Lung microvascular endothelial cell (primary cell): ENCODE results near the gene MAPK8IP1. TPM values are rescaled to one million over a fixed set of nuclear protein-coding genes. Genes with fewer than 3 reads are reported as not detected.
A peak's percentile ranks its signal among the peaks of the same experiment; 100 is the strongest.

ENCODE experiments used
- DNase-seq, 2 donors: peaks; one replicate each; pipeline versions ENCODE4 v3.0.0 to v3.0.0-alpha.2; 2010; ENCODE audit warnings: low read depth in 2 of 2
- total RNA-seq: library from RNA; depleted of rRNA; stranded (reverse); fragments of >200 nt; gene quantifications from 2 replicates; pipeline ENCODE4 v1.2.1, GENCODE V29; 2014

MAPK8IP1 gene
- total RNA-seq, 1 donor from 2014 or later, result 0.99 TPM

DNA sequence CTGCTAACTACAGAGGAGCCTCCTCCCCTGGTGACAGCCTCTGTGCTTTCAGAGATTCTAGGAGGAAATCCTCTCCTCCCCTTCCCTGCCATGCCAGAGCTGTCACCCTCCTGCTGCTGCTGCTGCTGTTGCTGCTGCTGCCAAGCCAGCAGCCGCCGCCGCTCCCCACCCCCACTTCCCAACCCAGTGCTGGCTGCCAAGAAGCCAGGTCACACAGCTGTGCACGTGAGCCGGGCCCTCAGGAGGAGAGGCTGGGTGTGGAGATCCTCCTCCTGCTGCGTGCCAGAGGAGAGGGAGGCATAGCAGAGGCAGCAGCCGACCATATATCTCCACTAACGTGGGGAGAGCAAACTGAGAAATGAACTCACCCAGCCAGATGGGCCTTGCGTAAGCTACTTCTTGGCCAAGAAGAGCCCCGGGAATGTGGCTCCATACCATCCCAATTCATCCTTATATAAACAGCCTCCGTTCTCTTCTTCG lies 25.8 kb upstream of the MAPK8IP1 start:
- peak; percentile 84 to 91 for DNase-seq

DNA sequence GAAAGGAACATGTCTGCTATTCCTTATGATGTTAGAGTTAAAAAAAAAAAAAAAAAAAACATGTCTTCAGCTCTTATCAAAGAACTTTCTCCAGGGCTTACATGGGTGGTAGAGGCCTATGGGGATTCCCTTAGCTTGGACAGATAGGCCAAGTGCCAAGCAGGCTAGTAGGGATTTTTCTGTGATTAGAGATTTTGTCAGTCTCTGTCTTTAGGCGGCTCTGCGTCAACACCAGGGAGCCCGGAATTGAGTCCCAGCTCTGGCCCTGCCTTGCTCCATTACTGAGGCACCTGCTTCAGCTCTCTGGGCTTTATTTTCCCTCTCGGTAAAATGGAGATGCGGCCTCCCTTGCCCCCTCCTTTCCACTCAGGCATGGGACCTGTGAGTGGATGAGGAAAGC lies 25.1 kb upstream of the MAPK8IP1 start:
- no peak for DNase-seq

DNA sequence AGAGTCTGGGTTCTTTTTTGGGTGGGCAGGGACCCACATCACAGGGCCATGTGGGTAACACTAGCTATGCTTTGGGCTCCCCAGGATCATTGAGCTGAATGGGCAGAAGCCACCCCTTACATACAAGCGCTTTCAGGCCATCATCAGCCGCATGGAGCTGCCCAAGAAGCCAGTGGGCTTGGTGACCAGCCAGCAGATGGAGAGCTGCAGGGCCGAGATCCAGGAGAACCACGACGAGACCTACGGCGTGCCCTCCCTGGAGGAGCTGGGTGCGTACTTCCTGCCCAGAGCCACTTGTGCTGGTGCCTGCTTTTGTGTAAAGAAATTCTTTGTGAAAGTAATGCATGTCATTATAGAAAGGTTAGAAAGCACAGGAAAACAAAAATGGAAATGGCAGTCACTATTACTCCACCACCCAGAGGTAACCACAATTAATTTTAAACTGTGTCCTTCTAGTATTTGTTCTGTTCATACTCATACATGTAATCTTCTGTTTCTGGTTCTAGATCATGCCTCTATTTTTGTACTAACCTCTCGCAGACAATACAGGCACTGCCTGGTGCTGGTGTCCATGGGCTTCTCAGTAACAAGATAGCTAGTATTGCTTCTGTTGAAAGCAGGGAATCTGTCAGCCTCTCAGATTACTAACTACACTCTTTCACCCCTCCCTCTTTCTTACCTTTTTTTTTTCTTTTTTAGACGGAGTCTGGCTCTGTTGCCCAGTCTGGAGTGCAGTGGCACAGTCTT lies 24.5 kb upstream of the MAPK8IP1 start:
- DNase-seq, result no peak

DNA sequence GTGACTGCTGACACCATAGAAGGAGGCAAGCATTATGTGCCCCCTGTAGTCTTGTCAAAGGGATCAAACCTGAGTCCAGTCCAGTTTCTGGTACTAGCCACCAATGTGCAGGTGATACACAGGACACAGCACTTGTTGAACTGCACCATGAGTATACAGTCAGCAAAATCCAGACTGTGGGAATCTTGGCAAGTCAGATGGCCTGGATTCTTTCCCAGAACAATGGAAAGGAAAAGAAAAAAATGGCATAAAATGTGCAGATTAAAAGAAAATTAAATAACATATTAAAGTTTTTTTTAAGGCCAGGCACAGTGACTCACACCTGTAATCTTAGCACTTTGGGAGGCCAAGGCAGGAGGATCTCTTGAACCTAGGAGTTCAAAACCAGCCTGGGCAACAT lies 21.4 kb upstream of the MAPK8IP1 start:
- peak in 1 of 2 donors; percentile 86 for DNase-seq

DNA sequence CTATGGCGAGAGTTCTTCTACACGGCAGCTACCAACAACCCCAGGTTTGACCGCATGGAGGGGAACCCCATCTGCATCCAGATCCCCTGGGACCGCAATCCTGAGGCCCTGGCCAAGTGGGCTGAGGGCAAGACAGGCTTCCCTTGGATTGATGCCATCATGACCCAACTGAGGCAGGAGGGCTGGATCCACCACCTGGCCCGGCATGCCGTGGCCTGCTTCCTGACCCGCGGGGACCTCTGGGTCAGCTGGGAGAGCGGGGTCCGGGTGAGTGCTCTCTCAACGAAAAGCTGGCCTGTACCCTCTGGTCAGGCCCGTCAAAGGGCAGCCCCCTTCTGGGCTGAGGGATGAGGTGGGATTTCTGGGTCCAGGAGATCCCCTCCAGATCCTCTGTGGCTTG lies 15.9 kb upstream of the MAPK8IP1 start:
- no peak for DNase-seq

DNA sequence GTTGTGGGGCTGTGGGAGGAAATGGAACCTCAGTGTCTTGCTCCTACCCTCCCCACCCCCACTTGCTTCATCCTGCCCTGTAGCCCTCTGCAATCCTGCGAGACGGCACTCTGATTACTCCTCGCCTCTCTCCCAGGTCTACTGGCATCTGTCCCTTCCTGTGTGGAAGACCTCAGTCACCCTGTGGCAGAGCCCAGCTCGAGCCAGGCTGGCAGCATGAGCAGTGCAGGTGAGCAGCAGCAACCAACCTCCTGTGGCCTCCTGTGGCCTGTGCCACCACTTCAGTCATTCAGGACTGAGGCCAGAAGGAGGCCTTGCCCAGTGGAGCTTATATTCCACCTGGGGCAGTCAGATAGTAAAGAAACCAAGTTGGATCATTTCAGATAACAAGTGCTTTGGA lies 14.7 kb upstream of the MAPK8IP1 start:
- DNase-seq, result no peak

DNA sequence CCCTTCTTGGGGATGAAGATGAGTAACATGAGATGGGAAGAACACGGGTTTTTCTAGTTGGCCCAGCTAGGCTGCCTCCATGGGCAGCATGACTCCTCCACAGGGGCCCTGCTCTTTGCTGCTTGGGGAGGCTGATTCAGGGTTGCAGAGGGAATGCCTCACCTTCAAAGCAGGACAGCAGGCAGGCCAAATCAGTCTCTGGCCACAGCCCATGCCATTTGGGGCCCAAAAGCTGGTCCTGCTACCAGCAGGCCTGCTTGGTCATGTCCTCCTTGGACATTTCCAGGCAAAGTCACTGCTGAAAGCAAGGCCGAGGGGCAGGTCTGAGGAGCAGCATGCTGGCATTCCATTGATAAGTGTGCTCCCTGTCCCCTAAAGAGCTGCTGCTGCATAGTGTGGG lies 13.8 kb upstream of the MAPK8IP1 start:
- DNase-seq, result no peak

DNA sequence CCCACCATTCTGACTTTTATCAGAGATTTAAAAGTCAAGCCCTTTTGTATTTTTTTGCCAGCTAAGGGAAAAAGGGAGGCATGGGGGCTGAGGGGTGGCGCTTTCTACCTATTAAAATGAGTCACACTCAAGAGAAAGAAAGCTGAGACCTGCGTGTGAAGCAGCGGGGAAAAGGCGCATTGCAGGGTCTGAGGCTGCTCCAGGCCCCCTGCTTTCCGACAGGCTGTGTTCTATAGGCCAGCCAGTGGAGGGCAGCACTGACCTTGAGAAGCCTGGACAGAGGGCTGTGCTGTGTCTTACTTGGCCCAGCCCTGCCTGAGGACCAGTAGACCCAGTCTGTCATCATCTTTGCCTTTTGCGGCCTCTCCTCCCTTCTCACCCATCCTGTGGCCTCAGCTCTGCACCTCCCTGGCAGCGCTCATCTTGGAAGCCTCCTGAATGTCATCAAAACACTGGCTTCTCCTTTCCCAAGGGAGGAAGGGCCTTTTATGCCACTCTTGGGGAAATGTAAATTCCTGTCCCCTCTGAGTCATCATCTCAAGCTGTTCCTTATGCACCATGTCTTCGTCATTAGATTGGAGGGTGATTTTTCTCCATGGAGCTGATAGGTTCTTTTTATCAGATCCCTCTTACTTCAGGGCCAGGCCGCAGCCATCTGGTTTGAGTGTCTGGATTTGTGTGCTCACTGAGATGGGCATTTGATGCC lies 12.6 kb upstream of the MAPK8IP1 start:
- DNase-seq, result peak; percentile 63 to 79

DNA sequence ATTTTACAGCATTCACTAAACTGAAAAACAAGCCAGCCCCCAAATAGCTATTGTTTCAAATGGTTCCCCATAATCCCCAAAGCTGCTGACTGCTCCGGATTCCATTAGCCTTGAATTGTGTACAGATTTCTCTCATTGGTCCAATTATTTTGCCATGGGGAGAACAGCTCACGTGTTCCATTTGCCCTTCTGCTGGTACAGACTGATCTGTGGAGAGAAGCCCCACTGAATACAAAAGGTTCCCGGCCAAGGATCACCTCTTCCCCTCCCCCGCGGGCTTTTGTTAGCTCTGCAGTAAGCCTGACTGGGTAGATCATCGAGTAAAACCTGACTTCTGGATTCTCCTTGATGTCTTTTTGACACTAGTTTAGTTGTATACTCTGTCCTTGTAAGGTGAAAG lies 9.1 kb upstream of the MAPK8IP1 start:
- no peak for DNase-seq

DNA sequence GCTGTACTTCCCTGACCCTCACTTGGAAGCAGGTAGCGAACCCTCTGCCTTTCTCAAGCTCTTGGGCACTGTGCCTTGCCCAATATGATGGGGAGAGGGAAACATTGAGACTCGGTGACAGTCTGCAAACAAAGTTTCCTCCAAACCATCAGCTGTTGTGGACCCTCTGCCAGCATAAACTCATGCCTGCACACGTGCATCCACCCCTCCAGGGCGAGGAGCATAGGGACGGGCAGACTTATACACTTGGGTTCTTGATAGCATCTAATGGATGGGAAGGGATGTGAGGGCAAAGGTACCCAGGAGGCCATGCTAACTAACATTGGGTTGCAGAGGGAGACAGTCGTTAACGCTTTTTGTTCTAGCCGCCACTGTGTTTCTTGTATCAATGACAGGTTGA lies 8.2 kb upstream of the MAPK8IP1 start:
- DNase-seq, result no peak

DNA sequence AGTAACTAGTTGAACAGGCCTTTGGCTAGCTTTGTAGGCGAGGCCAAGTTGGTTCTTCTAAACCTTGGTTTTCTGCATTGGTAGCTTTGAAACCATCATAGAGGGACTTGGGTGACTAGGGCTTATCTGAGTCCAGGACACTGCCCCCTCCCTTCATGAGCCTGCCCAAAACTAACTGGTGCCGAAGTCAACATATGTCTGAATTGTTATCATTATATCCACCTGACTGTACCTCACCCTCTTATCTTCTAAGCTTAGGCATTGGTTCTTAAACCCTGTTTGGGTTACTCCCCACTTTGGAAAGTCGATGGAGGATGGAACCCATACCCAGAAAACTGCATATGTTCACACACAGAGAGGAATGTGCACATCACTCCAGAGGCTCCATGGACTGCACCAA lies 7.6 kb upstream of the MAPK8IP1 start:
- DNase-seq, result no peak

DNA sequence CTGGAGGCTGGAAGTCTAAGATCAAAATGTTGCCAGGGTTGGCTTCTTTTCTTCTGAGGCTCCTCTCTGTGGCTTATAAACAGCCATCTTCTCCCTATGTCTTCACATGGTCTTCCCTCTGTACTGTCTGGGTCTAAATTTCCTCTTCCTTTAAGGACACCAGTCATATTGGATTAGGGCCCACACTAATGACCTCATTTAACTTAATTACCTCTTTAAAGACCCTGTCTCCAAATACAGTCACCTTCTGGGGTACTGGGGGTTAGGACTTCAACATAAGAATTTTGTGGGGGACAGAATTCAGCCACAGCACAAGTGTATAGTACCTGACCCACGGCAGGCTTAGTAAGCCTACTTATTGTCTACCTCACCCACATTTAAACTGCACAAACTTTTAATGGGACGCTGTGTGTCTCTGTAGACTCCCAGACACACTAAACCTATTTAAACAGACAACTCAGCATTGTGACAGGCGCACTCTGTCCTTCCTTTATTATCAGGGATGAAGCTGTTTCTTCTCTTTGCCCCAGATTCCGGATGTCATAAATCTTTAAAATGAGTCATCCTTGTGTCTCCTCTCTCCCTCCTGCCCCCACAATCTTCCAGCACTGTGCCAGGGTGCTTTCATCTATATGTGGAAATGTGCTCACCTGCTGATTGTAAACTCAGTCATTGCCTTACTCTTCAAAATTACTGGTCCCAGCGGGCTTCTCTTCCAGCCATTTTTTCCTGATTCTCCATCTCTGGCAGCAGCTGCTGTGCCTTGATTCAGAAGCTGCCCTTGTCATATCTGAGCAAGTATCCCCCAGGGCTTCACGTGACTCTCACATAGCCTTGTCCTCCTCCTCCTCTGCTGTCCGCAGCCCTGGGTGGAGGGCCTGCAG lies 5.4 kb upstream of the MAPK8IP1 start:
- DNase-seq, result no peak

DNA sequence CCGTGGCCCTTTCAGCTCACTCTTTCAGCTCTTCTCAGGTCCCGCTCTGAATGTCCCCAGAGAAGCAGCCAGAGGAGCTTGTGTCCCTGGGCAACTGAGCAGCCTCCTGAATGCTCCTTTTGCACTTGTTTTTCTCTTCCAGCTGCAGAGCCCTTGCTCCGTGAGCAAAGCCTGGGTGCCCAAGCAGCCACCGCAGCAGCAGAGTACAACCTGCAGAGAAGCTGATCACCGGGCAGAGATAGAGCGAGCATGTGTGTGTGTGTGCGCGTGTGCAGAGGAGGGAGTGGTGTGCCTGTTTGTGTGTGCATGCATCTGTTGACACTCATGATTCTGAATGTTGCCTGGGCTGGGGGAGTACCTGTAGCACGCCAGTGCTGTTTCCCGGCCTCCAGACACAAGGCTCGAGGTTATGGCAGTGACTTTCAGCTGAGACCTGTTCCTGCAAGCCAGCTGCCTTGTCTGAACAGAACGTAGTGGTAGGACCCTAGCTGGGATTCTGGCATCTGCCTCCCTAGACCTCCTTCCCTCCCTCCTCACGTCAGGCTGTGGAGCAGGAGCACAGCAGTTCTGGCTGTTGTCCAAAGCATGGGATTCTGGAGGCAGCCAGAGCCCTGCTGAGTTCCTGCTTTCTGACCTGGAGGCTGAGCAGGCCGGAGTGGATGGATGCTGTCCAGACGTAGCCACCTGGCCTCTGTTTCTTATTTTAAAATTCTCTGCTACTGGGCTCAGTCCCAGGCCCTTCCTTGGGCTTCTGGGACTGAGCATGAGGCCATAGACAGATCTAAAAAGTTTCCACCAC lies 4.5 kb upstream of the MAPK8IP1 start:
- no peak for DNase-seq

DNA sequence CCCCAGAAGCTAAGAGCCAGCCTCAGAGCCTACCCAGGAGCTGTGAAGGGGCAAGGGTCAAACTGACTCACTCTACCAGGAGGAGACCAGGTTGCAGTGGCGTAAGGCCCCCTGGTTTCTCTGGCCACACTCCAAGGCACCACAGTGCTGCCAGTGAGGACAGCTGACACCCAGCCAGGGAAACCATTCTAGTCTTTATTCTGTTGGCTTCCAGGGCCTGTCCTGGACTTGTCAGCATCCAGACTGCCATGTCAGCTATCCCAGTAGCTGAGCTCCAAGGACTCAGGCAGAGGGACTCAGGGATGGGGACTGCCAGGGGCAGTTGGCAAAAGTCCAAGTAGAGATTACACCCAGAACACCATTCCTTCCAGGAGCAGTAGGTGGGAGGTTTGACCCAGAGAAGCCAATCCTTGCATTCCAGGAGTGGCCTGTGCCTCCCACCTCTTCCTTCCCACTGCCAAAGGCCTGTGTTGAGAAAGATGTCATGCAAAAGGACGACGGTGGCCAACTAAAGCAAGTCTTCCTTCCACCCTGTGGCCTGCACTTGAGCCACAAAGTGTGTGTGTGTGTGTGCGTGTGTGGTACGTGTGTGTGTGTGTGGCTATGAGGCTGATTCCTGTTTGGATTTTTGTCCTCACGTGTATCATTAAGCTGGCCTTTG lies 3.6 kb upstream of the MAPK8IP1 start:
- DNase-seq, result no peak

DNA sequence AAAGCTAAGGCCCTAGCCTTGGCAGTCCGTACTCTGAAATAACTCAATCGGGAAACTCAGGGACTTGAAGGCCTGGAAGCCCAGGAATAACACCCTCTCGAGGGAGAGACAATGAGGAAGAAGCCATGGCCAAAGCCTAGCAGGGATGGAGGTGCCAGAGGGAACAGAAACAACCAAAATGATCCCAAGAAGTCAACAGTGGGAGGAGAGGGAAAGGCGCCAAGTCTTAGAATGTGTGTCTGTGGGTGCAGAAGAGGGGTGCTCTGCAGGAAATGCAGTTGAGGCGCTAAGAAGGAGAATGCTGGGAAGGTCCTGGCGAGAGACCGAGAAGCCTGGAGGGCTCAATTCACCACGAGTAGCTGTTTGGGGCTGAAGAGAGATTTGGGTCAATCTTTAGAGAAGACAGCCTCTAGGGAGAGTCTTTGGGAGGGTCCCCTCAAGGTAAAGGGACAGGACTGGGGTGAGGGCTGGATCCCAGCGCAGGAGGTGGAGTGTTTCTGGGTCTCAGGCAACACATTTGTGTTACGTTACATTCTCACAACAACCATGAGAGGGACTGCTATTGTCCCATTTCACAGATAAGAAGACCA lies 760 bp upstream of the MAPK8IP1 start:
- DNase-seq, result no peak

DNA sequence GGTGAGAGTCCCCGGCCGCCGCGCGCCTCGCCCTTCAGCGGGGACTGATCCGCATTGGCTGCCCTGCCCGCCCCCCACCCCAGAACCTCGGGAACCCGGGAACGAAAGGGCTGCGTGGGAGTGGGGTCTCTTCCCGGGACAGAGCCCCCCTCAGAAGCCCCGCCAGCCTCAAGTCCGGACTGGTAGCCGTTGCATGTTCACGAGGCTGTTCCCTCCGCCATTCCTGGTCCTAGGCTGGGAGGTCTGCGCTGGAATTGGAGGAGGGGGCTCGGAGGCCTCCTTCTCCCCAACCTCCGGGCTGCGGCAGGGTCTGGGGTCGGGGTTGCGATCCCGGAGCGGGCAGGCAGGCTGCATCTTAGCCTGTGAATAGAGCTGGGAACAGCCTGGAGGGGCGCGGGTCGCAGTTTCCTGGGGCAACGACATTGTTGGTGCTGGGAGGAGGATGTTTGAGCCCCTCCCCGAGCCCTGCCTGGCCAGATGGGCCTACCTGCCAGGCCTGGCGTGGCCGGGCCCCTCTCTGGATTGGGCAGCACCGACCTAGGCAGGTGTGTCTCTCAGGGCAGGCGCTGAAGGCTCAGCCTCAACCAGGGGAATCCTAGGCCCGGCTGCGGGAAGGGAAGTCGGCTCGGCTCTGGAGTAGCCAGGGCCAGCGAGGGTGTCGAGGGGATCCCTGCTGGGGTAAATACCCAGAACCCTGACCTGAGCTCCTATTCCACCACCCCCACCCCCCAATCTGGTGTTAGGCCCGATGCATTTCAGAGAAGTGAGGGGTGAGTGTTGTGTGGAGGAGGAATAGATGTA lies 670 bp downstream of the MAPK8IP1 start:
- DNase-seq, result no peak

DNA sequence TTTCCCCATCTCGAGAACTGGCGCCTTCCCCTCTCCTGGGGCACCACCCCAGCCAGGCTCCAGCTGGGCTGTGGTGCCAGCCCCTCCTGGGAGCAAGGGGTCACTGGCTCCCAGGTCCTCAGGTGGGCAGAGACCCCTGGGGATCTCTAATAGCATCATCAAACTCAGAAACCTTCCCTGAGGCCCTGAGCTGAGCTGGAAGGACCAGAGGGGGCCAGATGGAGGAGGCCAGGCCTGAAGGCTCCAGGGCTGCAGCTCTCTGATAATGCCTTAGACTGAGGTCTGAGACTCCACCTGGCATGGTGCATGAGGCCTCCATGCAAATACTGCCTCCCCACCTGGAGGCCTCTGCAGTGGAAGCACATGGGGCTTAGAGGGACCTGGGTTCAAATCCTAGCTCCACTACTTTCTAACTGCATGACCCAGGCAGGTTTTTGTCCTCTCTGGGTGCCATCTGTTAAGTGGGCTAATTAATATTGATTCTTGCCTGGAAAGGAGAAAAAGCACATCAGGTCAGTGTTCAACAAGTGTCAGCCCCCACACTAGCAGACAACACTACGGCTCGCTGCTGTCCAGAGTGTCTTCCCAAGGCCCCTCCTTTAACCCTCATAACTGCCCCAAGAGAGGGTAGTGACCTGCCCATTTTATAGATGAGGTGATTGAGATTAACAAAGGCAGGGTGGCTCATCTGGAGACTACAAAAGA lies 1.5 kb downstream of the MAPK8IP1 start:
- no peak for DNase-seq

DNA sequence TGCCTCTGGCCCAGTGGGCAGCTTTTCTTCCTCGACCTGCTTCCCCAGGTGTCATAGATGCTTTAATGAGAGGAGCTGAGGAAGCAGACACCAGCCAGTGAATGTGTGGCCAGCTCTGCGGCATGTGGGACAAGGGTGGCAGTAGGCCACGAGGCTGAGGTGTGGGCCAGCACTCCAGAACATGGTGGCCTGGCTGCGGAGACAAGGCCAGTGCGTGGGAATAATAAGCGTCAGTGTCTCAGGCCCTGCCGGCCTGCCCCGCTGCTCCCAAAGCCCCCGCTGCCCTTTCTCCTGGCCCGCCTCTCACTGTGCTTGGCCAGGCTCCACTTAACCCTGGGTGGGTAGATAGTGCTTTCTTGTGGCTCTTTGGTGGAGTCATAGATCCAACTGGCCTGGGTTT lies 2.1 kb downstream of the MAPK8IP1 start:
- DNase-seq, result no peak

DNA sequence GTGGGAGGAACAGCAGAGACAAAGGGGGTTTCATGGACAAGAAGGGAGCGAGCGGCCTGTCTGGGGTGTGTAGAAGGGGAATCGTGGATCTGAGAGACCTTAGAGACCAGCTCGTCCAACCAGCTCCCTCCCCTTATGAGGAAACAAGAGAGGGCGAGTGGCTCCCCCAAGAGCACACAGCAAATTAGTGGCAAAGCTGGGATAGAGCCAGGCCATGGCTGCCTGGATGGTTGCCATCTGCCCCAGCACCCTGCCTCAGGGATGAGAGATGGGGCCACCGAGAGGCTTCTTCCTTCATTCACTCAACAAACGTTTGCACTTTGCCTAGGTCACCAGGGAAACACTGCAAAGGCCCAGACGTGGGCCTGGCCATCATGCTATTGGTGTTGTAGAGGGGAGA lies 4.1 kb downstream of the MAPK8IP1 start:
- DNase-seq, result no peak
